Keratinocyte (primary cell): ENCODE data around the gene CRPPA.

Experiments
- CTCF ChIP-seq, 3 experiments: IDR thresholded peaks in 1 of 3; conservative IDR thresholded peaks in 1 of 3; optimal IDR thresholded peaks in 1 of 3; 2 replicates in 2 of 3; 3 replicates in 1 of 3; pipeline versions ENCODE3 to v1.5.1; 2011; ENCODE audit warnings: low read length in 3 of 3, mild to moderate bottlenecking in 3 of 3, moderate library complexity in 2 of 3, control low read depth in 1 of 3, inconsistent platforms in 1 of 3; ENCODE audit not compliant: insufficient read depth in 2 of 3; ENCODE audit errors: extremely low read depth in 1 of 3
- EZH2 ChIP-seq: IDR thresholded peaks from one replicate; pipeline ENCODE4 v1.6.1; 2012; ENCODE audit warnings: inconsistent platforms, mild to moderate bottlenecking, low read length, moderate library complexity

GRCh38 chr7:16428182-16428581 is 6.8 kb upstream of the CRPPA start:
- TF ChIP-seq EZH2 (no peak), CTCF (optimal IDR thresholded peaks at IDR 0.05 in 1 of 3, IDR thresholded peaks at IDR 0.05 in 1 of 3, conservative IDR thresholded peaks at IDR 0.05 in 1 of 3; ENCODE audit: extremely low read depth in 1 of 3, insufficient read depth in 2 of 3, low read length in 3 of 3) (no peak)
